Endometrial microvascular endothelial cells (primary cell): ENCODE measurements around the gene REXO5. TPM values are rescaled to one million over a fixed set of nuclear protein-coding genes. Genes with fewer than 3 reads are reported as not detected.
"Not testable (repeated sequence)": the region's sequence is repeated elsewhere in the genome, so short reads cannot be mapped to it uniquely, and the experiment has no call there.

Source experiments
- in situ Hi-C: cut with HindIII; loops from 2 replicates; pipeline ENCODE4 v1.10.0; 2017; ENCODE audit warnings: low sequenced_read_pairs, low pct_unique_long_range_greater_than_20kb; ENCODE audit errors: inconsistent ontology term
- total RNA-seq: library from RNA; depleted of rRNA; stranded (reverse); fragments of >200 nt; gene quantifications from one replicate; pipeline ENCODE4 v1.2.3, GENCODE V29; 2015; ENCODE audit errors: inconsistent ontology term

The REXO5 gene, protein sequence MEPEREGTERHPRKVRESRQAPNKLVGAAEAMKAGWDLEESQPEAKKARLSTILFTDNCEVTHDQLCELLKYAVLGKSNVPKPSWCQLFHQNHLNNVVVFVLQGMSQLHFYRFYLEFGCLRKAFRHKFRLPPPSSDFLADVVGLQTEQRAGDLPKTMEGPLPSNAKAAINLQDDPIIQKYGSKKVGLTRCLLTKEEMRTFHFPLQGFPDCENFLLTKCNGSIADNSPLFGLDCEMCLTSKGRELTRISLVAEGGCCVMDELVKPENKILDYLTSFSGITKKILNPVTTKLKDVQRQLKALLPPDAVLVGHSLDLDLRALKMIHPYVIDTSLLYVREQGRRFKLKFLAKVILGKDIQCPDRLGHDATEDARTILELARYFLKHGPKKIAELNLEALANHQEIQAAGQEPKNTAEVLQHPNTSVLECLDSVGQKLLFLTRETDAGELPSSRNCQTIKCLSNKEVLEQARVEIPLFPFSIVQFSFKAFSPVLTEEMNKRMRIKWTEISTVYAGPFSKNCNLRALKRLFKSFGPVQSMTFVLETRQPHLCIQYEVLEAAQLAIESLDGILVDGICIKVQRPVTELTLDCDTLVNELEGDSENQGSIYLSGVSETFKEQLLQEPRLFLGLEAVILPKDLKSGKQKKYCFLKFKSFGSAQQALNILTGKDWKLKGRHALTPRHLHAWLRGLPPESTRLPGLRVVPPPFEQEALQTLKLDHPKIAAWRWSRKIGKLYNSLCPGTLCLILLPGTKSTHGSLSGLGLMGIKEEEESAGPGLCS
- 4.4 TPM for total RNA-seq

DNA sequence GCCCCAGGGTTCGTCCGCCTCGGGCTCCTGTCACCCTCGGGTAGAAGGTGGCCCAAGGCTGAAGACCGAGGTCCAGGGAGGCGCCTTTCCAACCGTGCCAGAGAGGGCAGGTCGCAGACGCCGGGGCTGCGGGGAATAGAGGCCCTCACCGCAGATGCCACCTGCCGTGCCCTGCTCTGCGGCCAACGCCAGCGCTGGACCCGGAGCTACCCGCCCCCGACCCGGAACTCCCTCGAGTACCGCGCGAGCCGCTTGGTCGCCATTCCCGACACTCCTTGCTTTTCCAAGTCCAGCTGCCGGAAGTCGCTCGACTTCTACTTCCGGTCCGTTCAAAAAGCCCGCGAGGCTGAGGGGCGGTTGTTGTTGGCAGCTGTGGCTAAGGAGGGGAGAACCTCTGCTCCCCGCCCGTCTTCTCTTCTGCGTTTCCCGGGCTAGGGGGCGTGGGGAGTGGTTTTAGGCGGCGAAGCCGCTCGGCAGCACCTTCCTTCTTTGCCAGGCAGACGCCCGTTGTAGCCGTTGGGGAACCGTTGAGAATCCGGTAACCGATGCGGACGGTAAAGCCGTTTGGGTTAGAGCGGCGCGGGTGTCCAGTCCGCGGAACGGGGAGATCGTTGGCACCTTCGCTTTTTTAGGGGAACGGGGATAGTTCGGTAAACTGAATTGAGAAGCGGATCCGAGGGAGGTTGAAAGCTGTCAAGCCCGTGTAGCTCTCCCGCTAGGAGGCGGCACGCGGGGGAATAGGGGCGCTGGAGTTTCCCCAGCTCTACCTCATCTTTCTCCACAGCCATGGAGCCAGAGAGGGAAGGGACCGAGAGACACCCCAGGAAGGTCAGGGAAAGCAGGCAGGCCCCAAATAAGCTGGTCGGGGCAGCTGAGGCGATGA is at the start of gene REXO5, which contains the start of gene ERI2:
Gene REXO5, plus strand, starts transcription at position 360 of the 883 bp plus-strand sequence. Its CDS starts 427 bp downstream, at position 787.
Gene ERI2, minus strand, starts transcription at position 305 of the 883 bp plus-strand sequence. Its CDS starts 42 bp downstream, at position 263.
- in situ Hi-C loops = no loop called here

DNA sequence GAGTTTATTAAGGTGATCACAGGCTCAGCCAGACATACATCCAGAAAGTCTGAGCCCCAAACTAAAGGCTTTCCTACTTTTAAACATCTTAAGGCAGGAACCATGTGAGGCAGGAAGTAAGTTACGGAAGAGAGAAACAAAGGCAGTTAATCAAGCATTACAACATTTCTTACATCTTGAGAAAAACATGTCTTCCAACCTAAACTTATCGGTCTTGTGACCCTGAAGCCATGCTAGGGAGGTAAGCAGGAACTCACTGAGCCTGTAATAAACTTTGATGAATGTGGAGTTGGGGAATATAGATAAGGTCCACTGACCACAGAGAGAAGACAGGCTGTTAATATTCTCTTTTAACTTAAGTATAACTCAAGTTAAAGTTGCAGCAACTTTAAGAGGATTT is 46.0 kb upstream of the REXO5 start:
- in situ Hi-C loops = no loop called here

- in situ Hi-C loops = no loop called here
Measured at GRCh38 chr16:20761175-20761574, 45.2 kb upstream of the REXO5 start.

- in situ Hi-C loops = no loop called here
Measured at GRCh38 chr16:20762404-20763123, 43.8 kb upstream of the REXO5 start.

- in situ Hi-C loops = no loop called here
Measured at GRCh38 chr16:20763461-20764232, 42.7 kb upstream of the REXO5 start, which contains the start of gene ACSM3. Gene ACSM3 (plus strand): TSS chr16:20764014. CDS start chr16:20770035, 6,021 bp downstream.

DNA sequence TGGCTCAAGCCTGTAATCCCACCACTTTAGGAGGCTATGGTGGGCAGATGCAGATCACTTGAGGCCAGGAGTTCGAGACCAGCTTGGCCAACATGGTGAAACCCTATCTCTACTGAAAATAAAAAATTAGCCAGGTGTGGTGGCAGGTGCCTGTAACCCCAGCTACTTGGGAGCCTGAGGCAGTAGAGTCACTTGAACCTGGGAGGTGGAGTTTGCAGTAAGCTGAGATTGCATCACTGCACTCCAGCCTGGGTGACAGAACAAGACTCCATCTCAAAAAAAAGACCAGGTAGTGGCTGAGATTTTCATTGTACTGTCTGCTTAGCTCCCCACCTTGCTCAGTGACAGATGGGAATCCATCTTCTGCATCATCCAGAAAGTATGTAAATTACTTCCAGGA is 41.9 kb upstream of the REXO5 start:
- in situ Hi-C loops = not testable (repeated sequence)

- in situ Hi-C loops = no loop called here
Measured at GRCh38 chr16:20765732-20766131, 40.6 kb upstream of the REXO5 start.

DNA sequence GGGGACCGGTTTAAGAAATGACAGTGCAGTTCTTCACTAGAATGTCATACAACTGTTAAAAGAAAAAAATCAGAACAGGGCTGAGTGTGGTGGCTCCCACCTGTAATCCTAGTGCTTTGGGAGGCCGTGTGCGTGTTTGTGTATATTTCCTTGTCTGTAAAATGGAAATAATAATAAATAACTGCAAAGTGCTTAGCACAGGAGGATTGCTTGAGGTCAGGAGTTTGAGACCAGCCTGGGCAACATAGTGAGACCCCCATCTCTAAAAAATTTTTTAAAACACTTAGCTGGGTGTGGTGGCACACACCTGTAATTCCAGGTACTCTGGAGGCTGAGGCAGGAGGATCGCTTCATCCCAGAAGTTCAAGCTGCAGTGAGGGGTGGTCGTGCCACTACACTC is 40.0 kb upstream of the REXO5 start:
- in situ Hi-C loops = no loop called here

GRCh38 chr16:20767577-20767976 is 38.8 kb upstream of the REXO5 start:
- in situ Hi-C loops = no loop called here

GRCh38 chr16:20768121-20768520 is 38.2 kb upstream of the REXO5 start:
- in situ Hi-C loops = no loop called here

DNA sequence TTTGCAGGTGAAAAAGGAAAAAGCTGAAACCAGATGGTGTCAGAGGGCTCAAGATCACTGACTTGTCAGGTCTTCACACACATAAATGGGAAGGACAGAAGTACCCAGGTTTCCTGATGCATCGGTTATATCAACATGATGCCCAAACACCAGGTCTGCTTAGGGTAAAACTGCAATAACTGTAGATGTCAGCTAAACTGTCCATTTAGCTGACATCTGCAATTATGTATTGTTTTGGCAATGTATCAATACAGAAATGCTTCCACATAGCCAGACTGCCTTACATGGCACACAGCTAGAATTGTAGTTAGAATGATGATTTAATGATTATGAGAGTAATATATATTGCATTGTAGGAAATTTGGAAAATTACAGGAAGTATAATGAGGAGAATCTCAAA is 37.5 kb upstream of the REXO5 start:
- in situ Hi-C loops = no loop called here

DNA sequence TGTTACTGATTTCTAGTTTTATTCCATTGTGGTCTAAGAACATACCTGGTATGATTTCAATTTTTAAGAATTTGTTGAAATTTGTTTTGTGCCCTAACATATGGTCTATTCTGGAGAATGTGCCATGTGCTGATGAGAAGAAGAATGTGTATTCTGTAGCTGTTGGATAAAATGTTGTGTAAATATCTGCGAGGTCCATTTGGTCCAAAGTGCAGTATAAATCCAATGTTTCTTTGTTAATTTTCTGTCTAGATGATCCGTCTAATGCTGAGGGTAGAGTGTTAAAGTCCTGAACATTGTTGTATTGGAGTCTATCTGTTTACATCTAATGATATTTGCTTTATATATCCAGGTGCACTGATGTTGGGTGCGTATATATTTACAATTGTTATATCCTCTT is 32.6 kb upstream of the REXO5 start:
- in situ Hi-C loops = no loop called here

GRCh38 chr16:20774703-20775362 is 31.5 kb upstream of the REXO5 start:
- in situ Hi-C loops = no loop called here

DNA sequence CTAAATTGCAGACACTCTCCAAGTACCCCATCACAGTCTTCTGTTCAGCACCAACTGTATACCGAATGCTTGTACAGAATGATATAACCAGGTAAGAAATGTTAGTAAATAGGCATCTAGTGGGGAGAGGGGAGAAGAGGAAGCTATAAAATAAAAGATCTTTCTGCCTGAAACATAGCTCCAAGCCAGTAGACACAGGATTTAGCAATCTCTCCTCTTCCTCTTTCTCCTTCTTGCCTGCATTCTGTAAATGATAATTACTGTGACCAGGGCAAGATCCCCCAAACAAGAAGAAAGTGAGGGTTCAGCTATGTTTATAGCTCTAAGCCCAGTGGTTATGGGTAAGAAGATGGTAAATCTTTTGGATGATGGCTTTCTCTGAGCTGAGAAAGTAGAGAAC is 24.6 kb upstream of the REXO5 start:
- in situ Hi-C loops = no loop called here

DNA sequence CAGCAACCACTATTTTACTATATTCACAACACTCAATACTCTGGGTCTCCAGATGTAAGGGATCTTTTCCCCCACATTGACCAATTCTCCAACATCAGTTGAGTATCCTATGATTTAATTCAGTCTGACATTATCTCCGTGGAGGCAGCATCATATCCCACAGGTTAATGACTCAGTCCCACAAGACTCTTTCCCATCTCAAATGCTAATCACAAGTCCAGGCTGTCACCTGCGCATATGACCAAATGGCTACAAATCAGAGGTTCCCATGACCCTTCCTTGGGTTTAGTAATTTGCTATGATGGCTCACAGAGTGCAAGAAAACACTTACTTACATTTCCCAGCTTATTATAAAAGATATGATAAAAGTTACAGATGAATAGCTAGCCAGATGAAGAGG is 23.9 kb upstream of the REXO5 start:
- in situ Hi-C loops = no loop called here

- in situ Hi-C loops = no loop called here
Measured at GRCh38 chr16:20784204-20784603, 22.1 kb upstream of the REXO5 start.

DNA sequence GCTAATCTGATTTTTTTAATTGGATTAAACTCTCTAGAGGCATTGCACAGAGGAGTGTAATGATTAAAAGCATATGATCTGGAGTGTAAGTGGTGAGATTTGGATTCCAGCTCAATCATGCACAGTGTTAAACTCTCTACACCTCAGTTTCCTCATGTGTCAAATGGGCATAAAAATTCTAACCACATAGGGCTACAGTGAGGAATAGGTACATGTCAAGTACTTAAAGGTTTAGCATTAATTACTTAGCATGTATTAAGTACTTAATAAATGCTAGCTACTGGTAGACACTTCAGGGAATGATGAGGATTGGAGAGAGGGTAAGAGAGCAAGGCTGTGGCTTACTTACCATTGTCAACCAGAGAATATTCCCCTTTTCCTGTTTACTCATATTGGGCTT is 17.2 kb upstream of the REXO5 start:
- in situ Hi-C loops = no loop called here
